RPMI8226 (cell line): ENCODE measurements around the gene ZNHIT6.
"Not testable (repeated sequence)": the region's sequence is repeated elsewhere in the genome, so short reads cannot be mapped to it uniquely, and the experiment has no call there.

Experiments
- DNase-seq: peaks from one replicate; pipeline ENCODE4 v3.0.0-alpha.2; 2015

ZNHIT6 gene, protein sequence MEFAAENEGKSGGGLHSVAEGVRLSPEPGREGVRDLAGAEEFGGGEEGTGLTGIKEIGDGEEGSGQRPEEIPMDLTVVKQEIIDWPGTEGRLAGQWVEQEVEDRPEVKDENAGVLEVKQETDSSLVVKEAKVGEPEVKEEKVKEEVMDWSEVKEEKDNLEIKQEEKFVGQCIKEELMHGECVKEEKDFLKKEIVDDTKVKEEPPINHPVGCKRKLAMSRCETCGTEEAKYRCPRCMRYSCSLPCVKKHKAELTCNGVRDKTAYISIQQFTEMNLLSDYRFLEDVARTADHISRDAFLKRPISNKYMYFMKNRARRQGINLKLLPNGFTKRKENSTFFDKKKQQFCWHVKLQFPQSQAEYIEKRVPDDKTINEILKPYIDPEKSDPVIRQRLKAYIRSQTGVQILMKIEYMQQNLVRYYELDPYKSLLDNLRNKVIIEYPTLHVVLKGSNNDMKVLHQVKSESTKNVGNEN

DNA sequence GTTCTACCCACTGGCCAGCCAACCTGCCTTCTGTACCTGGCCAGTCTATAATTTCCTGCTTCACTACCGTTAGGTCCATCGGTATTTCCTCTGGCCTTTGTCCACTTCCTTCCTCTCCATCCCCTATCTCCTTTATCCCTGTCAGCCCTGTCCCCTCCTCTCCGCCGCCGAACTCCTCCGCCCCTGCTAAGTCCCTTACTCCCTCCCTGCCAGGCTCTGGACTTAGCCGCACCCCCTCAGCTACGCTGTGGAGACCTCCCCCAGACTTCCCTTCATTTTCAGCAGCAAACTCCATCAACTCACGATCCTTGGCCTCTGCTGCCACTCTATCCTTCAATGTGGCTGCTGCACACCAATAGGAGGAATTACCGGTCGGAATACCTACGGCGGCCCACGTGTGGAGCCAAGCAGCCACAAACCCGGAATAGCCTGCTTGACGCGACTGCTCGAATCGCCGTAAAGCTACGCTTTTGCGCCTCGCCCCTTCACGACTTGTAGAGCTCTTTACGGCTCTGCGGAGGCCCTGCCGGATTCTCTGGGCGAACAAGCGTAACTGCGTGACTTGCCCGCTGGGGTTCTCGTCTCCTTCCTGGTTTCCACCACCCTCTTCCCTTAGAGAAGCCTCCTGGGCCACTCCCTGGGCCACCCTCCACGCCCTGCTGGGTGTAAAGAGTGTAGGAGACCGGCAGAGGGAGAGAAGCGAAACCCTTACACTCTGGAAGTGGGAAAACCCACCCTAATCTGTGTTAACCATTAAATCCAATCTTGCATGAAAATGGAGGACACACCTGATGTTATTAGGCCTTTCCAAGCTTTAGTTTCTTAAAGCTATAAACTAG is at the start of gene ZNHIT6:
ZNHIT6 (minus strand) TSS at position 444 of the 839 bp plus-strand sequence; CDS start at position 295, 149 bp downstream.
- DNase-seq, result peak; percentile 92

DNA sequence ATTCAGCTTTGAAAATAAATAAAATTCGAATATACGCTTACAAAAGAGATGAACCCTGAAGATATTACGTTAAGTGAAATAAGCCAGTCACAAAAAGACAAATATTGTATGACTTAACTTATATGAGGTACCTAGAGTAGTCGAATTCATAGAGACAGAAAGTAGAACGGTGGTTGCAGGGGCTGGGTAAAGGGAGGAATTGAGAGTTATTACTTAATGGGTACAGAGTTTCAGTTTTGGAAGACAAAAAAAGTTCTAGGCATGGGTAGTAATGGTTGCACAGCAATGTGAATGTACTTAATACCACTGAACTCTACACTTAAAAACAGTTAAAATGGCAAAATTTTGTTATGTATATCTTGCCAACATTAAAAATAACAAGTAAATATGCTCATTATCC is 48.6 kb upstream of the ZNHIT6 start:
- DNase-seq, result no peak

DNA sequence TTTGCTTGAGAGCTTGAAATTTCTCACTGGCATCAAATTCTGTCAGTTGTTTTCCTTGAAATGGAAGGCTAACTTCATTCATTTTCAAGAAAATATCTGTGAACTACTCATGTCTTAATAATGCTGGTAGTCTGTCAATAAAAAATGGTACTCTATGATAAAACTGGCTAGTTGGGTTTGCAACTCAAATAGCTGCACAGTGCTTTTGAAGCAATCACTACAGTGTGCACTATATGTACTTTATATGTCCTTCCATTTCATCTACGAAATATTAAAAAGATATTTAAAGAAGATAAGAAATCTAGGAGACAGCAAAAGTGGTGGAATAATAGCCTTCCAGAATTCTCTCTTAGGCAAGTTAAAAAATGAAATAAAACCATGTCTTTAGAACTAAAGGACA is 39.9 kb upstream of the ZNHIT6 start:
- no peak for DNase-seq

DNA sequence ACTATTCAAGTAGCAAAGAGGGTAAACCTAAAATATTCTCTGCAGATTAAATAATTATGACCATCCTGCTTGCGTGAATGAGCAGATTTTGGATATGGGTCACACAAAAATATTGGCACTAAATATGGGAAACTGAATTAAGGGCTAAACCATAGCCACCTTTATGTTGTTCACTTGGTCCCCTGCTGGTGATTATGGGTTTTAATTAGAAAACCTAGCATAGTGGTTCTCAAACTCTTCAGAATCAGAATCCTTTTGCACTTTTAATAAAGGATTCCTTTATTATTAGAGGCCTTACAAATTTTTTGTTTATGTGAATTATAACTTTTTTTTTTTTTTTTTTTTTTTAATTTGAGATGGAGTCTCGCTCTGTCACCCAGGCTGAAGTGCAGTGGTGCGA is 38.5 kb upstream of the ZNHIT6 start:
- no peak for DNase-seq

DNA sequence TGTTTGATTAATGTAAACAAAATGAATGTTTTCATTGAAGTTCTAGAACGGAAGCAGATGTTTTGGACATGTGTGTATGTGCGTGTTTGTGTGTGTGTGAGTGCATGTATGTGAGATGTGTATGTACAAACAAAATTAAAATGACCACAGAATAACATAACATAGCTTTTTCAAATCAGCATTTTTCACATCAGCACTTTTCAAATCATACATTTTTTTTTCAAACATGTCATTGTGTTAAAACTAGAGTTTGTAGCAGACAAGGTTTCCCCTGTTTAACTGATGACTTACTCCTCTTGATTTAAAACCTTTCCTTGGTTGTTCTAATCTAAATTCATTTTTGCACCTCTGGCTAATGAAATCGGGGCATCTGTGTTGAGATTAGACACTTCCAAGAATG is 35.6 kb upstream of the ZNHIT6 start:
- DNase-seq, result no peak

DNA sequence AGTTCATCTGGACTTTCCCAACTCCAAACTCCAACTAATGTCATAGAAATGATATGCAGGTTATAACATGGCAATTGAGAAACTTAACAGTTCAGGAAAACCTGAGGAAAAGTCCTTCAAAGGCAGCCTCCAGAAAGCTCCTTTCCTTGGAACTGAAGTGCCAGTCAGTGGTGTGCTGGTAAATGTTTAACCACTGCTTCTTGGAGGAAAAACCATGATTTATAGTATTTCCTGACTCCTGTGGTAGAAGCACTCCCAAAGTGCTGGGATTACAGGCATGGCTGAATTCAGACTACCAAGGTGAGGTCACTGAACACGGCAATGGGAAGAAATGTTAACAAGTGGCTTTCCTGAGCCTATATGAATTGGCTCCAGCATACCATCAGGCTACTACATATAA is 26.7 kb upstream of the ZNHIT6 start:
- DNase-seq, result no peak

DNA sequence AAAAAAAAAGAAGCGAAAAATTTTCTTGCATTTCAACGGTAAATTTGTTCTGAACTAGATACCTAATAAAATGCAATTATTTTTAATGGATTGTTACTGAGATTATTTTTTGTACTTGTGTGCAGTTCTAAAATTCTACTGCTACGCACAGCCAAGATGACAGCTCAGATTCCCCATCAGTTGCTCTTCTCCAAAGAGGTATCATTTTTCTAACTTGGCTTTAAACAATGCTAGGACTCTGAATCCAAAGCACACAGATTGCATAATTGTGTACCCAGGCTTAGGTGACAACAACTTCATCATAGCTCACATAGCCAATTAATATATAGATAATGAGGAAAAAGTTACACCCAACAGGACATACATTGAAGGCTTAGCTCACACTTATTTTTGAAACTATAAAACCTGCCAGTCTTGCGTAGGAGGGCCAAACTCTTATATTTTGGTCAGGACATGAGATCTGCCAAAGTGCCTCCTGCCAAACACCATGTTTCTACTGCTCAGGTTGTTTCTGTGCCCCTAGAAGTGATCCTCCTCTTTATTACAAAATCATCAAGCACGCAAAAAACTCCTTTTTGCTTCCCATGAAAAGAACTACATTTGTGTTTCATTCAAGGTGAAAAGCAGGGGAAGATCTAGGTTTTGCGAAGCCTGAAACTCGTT is 10.6 kb upstream of the ZNHIT6 start:
- DNase-seq, result no peak

DNA sequence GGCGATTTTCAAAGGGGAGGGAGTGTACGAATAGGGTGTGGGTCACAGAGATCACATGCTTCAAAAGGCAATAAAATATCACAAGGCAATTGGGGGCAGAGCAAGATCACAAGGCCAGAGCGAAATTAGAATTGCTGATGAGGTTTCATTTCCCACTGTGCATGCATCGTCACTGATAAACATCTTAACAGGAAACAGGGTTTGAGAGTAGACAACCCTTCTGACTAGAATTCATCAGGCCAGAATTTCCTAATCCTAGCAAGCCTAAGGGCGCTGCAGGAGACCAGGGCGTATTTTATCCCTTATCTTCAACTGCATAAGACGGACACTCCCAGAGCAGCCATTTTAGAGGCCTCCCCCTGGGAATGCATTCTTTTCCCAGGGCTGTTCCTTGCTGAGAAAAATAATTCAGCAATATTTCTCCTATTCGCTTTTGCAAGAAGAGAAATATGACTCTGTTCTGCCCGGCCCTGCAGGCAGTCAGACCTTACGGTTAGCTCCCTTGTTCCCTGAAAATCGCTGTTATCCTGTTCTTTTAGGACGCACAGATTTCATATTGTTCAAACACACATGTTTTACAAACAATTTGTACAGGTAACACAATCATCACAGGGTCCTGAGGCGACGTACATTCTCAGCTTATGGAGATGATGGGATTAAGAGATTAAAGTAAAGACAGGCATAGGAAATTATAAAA is 6.3 kb upstream of the ZNHIT6 start:
- not testable (repeated sequence) for DNase-seq

DNA sequence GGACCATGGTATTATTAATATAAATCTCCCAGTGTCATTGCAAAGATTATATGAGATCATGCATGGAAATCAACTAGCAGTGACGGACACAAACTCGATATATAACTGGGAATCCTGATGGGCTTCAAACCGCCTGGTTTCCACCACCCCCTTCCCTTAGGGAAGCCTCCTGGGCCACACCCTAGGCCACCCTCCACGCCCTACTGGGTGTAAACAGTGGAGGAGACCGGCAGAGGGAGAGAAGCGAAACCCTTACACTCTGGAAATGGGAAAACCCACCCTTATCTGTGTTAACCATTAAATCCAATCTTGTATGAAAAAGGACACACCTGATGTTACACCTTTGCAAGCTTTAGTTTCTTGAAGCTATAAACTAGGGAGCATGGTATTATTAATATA is 595 bp upstream of the ZNHIT6 start:
- no peak for DNase-seq

DNA sequence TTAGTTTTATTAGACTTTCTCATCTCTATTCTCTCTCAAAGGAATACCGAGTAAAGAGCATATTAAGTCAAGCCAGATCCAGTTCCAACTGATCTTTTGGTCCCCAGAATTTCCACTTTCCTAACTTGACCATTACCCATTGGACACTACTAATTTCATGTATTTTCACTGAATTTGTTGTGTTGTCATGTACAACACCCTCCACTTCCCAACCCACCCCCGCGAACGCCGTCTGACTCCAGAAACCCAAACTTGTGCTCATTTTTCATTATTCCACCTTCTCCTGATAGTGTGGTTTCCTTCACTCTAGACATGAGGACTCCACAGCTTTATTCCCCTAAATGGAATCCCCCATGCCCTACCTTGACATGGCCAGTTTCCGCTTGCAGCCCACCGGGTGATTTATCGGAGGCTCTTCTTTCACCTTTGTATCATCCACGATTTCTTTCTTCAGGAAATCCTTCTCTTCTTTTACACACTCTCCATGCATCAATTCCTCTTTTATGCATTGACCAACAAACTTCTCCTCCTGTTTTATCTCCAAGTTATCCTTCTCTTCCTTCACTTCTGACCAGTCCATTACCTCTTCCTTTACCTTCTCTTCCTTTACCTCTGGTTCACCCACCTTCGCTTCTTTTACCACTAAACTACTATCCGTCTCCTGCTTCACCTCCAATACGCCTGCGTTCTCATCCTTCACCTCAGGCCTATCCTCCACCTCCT is 805 bp downstream of the ZNHIT6 start:
- DNase-seq, result no peak

DNA sequence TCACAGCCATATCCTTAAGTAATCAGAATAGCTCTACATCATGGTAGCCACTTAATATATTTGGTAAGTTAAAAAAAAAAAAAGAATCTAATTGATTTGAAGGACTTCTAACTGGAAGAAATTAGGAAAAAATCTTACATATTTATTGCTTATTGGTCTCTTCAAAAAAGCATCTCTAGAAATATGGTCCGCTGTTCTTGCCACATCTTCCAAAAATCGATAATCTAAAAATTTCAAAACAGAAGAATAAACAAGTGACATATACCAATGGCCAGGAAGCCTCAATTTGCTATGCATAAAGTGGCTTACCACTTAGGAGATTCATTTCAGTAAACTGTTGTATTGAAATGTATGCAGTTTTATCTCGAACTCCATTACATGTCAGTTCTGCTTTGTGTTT is 2.3 kb downstream of the ZNHIT6 start:
- no peak for DNase-seq

DNA sequence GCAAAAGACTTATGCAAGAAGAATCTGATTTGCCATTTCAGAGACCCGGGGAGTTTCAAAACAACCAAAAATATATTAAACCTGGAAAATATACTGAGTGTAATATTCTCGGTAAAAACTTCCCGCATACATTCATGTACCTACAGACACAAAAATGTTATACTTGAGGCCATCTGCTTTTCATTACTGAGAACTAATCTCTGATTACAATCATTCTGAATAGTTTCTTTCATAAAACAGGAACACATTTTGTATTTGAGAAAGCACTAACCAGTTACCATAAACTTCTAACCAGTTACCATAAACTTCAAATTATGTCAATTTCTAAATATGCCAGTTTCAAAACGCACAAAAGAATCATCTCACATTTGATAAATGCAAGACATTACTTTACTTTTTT is 7.8 kb downstream of the ZNHIT6 start:
- no peak for DNase-seq

DNA sequence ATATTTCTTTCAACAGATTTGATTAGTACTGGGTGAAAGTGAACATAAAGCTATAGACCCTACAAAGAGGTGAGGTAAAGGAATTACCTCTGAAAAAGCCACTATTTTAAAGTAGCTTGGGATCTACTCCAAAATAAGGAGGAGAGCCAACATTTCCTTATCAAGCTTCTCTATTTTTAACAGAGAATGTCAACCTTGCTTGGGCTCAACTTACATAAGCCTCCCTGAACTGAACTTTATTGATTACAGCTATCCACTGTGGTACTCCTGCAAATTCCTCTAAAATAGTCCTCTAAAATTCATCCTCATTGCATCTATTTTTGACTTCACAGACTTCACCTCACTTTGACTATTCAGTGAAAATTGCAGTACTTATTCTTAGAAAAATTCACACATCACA is 10.3 kb downstream of the ZNHIT6 start:
- no peak for DNase-seq

DNA sequence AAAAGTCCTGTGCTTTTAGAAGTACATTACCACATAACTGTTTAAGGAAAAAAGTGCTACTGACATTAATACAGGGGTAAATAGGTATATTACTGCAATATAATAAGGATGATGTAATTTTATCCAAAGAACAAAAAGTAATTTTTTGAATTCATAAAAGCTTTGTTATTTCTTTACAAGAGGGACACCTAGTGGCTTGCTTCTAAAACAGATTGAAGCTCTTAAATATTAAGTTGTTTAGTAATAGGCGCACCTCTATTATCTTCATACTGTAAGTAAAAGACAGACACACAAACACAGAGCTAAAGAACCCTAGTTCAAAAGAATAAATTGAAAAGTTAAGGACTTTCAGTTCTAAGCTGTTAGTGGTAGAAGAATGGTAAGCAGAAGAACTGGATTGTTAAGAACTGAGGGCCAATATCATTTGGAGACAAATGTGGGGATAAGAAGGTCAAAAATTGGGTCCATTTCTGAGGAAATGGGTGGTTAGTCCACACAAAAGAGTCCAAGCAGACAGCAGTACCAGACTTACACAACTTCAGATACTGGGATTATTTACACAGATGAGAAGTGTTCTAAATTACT is 15.4 kb downstream of the ZNHIT6 start:
- DNase-seq, result no peak

DNA sequence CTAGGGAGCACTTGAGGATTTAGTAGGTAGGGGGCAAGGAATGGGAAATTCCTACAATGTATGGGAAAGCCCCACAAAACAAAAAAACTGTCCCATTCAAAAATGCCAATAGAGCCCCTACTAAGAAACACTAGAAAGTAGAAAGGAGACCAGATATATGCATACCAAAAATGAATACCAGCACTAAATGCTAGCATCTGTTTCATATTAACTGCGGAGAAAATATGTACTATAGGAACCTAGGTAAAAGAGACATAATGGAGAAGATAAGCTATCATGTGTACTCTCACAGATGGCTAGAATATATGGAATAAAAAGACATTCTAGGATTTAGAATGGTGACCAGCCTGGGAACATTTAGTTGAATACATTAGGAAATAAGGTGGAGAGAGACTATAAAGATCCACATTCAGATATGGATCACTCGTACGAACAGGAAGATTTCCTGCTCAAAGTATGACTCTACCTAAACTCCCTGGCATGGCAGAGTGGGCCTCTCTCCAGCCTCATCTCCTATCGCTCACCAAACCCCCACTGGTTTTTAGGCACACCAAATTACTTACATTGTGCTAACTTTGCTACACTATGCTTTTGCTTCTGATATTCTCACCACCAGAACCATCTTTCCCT is 18.3 kb downstream of the ZNHIT6 start:
- no peak for DNase-seq

DNA sequence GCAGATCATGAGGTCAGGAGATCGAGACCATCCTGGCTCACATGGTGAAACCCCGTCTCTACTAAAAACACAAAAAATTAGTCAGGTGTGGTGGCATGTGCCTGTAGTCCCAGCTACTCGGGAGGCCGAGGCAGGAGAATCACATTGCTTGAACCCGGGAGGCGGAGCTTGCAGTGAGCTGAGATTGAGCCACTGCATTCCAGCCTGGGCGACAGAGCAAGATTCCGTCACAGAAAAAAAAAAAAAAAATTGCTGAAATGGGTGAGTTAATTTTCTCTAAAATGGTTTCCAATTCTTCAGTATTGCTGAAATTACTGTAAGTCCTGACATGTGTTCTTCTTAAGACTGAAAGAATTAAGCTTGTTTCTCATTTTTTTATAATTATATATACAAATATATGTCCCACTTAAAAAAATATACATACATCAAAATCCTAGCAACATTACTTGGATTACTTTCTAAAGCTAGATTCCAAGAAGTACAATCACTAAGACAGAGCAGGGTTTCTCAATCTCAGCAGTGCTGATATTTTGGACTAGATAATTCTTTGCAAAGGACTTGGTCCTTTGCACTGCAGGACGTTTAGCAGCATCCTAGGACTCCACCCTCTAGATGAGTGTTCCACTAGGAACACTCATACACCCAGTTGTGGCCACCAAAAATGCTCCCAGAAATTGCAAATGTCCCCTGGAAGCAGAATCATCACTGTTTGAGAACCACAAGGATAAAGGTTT is 24.8 kb downstream of the ZNHIT6 start:
- DNase-seq, result no peak

DNA sequence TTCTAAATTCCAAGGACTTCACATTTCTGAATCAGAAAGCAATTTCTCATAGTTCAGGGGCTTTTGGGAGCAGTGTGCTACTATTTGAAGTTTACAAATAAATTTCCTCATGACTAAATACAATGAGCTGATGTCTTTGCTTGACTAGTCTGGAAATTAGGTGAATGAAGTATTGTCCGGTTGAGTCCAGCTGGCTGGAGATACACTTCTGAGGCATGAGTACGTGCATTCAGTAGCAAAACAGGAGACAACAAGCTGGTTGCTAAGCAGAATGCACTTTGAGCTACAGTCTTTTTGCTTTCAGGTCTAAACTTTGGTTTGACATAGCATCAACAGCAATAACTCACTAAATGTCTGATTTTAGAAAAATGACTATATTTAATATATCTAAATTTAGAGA is 27.1 kb downstream of the ZNHIT6 start:
- no peak for DNase-seq

DNA sequence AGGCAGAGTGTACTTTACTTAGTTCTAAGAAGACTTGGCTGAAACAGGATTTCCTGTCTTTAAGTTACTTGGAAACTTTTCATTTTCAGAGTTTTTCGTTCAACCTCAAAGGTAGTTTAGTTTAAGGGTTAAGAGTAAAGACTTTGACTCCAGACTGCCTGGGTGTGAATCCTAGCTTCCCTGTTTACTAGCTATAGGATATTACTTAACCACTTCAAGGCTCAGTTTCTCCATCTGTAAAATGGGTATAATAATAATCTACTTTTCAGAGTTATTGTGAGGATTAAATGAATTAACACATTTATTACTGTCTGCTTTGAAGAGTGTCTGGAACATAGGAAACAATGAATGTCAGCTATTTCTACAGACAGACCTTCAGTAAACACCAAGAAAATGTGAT is 30.0 kb downstream of the ZNHIT6 start:
- no peak for DNase-seq

DNA sequence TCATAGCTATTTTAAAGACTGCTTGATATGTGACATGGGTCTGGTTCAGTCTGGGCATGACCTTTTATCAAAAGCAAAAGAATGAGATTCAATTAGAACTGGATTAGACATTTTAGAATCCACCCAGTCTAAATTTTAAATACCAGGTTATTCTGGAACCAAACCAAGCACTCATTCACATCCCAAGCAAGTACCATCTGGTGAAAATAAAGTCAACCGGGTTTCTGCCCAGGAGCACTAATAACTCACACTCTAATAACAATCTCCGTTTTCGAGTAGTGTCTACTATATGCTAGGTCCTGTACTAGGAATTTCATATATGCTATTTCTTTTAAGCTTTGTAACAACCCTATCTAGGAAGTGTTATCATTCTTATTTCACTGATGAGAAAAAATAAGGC is 30.6 kb downstream of the ZNHIT6 start:
- no peak for DNase-seq

DNA sequence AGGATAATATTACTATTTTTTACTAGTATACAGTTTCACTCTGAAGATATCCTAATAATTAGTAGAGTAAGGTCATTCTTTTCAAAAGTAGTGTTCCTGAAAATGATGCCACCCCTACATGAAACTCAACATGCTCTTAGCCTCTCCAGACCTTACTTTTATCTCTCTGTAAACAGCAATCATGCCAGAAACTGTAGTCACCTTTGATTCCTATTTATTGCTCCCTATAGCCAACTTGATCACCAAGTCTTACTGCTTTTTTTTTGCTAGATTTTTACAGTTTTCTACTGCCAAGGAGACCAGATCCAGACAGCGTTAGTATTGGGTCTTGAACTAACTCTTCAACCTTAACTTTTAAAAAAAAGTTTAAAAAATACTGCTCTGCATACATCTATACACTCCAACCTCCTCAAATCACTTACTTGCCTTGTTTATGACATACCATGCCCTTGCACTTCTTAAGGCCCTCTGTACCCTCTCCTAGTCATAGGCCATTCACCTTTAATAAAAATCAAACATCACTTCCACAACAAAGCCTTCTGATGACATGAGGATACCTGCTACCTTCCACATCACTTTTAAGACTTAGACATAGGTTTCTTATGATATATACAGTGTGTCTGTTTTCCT is 36.1 kb downstream of the ZNHIT6 start:
- no peak for DNase-seq
